GM18951 (cell line): ENCODE data around the gene PPP2R5D.

Experiments used
- POLR2A ChIP-seq: IDR thresholded peaks from 4 replicates; pipeline ENCODE4 v1.6.1; 2011; ENCODE audit warnings: mild to moderate bottlenecking; ENCODE audit not compliant: insufficient read length, insufficient read depth; ENCODE audit errors: extremely low read depth
- in situ Hi-C: fragments of 300-500 bp; cut with MboI; formaldehyde crosslinking; loops from one replicate; pipeline ENCODE4 v1.12.0; 2022; ENCODE audit warnings: low sequenced_read_pairs, mixed read lengths, inconsistent platforms; ENCODE audit not compliant: unreplicated experiment

Gene PPP2R5D

GRCh38 chr6:42969934-42970333 lies 14.4 kb upstream of the PPP2R5D start:
- in situ Hi-C loops: no loop called here
- TF ChIP-seq POLR2A: no peak

GRCh38 chr6:42970871-42971612 lies 13.3 kb upstream of the PPP2R5D start:
- in situ Hi-C loops: no loop called here

GRCh38 chr6:42971746-42972327 lies 12.5 kb upstream of the PPP2R5D start:
- TF ChIP-seq POLR2A: no peak
- in situ Hi-C loops: no loop called here

More at GRCh38 chr6:42970871-42971612, 13.3 kb upstream of the PPP2R5D start:
- no peak for TF ChIP-seq POLR2A

GRCh38 chr6:42973926-42974325 lies 10.4 kb upstream of the PPP2R5D start:
- in situ Hi-C loops: no loop called here

GRCh38 chr6:42974919-42975505 lies 9.4 kb upstream of the PPP2R5D start:
- in situ Hi-C loops: no loop called here
- no peak for TF ChIP-seq POLR2A

More at GRCh38 chr6:42973926-42974325, 10.4 kb upstream of the PPP2R5D start:
- no peak for TF ChIP-seq POLR2A

- in situ Hi-C loops: no loop called here
- no peak for TF ChIP-seq POLR2A
Observed at GRCh38 chr6:42978487-42978838, 5.9 kb upstream of the PPP2R5D start.

- in situ Hi-C loops: no loop called here
Observed at GRCh38 chr6:42978839-42979522, 5.4 kb upstream of the PPP2R5D start, which contains the start of gene PEX6. Gene PEX6 (minus strand): TSS chr6:42979181. CDS start chr6:42979150, 31 bp downstream.

GRCh38 chr6:42979523-42980177 lies 4.7 kb upstream of the PPP2R5D start:
- no peak for TF ChIP-seq POLR2A
- in situ Hi-C loops: no loop called here

More at GRCh38 chr6:42978839-42979522, 5.4 kb upstream of the PPP2R5D start, which contains the start of gene PEX6:
- peak; percentile 96 for TF ChIP-seq POLR2A

- TF ChIP-seq POLR2A: no peak
- in situ Hi-C loops: no loop called here
Observed at GRCh38 chr6:42981836-42982235, 2.5 kb upstream of the PPP2R5D start.

- in situ Hi-C loops: no loop called here
- TF ChIP-seq POLR2A: no peak
Observed at GRCh38 chr6:42984924-42985475, 630 bp downstream of the PPP2R5D start.

- in situ Hi-C loops: no loop called here
- TF ChIP-seq POLR2A: no peak
Observed at GRCh38 chr6:42987533-42988451, 3.4 kb downstream of the PPP2R5D start.
